Non-pigmented ciliary epithelial cell (primary cell): ENCODE measurements around the gene CLASRP.
"Not testable (repeated sequence)": the region's sequence is repeated elsewhere in the genome, so short reads cannot be mapped to it uniquely, and the experiment has no call there.

Source experiments
- DNase-seq: peaks from one replicate; pipeline ENCODE4 v3.0.0-alpha.2; 2010; ENCODE audit warnings: low read depth

The CLASRP gene, protein sequence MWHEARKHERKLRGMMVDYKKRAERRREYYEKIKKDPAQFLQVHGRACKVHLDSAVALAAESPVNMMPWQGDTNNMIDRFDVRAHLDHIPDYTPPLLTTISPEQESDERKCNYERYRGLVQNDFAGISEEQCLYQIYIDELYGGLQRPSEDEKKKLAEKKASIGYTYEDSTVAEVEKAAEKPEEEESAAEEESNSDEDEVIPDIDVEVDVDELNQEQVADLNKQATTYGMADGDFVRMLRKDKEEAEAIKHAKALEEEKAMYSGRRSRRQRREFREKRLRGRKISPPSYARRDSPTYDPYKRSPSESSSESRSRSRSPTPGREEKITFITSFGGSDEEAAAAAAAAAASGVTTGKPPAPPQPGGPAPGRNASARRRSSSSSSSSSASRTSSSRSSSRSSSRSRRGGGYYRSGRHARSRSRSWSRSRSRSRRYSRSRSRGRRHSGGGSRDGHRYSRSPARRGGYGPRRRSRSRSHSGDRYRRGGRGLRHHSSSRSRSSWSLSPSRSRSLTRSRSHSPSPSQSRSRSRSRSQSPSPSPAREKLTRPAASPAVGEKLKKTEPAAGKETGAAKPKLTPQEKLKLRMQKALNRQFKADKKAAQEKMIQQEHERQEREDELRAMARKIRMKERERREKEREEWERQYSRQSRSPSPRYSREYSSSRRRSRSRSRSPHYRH

DNA sequence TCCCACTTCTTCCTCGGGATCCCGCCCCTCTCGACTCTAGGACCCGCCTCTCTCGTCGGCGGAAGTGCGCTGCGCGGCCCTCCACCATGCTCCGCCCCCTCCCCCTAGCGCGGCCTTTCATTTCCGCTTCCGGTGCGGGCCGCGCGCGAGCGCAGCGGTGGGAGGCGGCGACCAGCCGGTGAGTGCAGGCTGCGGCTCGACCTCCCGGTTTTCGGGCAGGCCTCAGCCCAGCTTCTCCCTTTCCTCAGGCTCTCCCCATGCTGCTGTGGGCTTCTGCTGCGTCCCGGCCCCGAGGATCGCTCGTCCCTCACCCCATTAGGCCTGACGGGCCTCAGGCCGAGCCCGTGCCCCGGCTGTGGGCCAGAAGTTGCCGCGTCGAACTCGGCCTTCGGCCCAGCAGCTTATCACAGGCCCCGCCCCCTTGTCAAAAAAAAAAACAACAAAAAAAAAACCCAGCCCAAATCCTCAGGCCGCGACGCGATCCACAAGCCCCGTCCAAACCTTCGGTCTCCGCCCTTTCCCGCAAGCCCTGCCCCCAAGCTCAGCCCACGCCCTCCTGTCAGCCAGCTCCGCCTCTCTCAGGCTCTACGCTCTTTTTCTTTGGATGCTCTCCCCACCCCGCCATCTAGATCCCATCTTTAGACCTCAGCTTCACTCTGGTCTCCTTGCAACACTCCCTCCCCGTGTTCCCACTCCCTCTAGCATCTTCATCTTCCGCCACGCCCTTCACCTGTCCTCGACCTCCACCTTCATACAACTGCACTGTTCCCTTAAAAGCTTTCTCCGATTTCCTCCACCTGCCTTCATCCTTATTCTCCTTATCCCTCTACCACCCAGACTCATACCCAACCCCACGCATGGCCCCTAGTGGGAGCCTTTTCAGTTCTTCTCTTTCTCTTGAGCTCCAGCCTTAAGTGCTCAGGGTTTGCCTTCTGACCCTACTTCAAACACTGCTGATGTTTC is at the start of gene CLASRP:
Gene CLASRP, plus strand, starts transcription at position 115 of the 963 bp plus-strand sequence. CDS start 1,168 bp downstream, outside the sequence.
- DNase-seq = peak; percentile 55

DNA sequence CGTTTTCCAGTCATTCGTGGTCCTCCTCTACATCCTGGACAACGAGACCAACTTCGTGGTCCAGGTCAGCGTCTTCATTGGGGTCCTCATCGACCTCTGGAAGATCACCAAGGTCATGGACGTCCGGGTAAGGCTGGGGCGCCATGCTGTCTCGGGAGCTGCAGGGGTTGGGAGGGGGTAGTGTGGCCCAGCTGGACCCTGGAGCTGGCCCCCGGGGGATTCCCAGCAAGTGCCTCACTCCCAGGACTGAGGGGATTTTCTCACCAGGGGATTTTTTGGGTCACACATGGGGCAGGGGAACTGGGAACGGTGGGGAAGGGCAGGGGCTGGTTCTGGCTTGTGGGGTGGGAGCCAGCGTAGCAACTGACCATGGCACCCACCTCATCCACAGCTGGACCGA is 48.4 kb upstream of the CLASRP start:
- no peak for DNase-seq

DNA sequence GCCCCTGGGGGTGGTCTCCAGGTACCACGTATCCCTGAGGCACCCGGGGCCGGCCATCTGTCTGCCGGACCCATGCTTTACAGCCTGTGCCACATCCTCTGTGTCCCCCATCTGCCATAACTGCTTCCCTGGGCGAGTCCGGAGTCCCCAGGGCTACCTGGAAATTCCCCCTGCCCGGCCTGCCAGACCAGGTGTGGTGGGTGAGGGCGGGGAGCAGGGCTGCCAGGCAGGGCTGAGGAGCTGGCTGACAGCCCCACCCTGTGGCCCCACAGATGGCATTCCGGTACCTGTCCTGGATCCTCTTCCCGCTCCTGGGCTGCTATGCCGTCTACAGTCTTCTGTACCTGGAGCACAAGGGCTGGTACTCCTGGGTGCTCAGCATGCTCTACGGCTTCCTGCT is 47.9 kb upstream of the CLASRP start:
- no peak for DNase-seq

DNA sequence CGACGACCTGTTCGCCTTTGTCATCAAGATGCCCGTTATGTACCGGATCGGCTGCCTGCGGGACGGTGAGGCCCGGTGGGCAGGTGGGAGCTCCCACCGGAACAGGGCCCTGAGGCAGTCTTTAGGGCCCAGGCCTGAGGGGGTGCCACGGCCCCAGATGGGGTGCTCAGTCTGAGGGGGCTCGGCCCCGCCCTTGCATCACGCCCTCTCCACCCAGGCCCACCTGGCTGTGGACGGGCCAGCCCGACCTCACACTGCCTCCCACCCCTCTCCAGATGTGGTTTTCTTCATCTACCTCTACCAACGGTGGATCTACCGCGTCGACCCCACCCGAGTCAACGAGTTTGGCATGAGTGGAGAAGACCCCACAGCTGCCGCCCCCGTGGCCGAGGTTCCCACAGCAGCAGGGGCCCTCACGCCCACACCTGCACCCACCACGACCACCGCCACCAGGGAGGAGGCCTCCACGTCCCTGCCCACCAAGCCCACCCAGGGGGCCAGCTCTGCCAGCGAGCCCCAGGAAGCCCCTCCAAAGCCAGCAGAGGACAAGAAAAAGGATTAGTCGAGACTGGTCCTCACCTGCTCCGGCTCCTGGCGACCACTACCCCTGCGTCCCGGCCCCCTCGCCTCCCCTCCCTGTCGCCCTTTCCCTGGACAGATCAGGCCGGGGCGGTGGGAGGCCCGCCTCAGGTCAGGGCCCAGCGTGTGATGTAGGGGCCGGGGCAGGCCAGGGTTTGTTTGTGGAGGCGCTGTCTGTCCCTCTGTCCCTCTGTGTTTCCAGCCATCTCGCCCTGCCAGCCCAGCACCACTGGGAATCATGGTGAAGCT is 46.3 kb upstream of the CLASRP start:
- no peak for DNase-seq

DNA sequence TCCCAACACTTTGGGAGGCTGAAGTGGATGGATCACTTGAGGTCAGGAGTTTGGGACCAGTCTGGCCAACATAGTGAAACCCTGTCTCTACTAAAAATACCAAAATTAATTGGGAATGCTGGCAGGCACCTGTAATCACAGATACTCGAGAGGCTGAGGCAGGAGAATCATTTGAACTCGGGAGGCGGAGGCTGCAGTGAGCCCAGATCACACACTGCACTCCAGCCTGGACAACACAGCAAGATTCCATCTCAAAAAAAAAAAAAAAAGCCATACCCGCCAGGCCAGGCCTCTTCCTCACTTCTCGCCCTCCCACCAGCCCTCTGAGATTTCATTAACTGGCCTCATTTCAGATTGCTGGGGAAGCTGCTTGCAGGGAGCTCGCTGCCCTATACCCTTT is 45.3 kb upstream of the CLASRP start:
- no peak for DNase-seq

DNA sequence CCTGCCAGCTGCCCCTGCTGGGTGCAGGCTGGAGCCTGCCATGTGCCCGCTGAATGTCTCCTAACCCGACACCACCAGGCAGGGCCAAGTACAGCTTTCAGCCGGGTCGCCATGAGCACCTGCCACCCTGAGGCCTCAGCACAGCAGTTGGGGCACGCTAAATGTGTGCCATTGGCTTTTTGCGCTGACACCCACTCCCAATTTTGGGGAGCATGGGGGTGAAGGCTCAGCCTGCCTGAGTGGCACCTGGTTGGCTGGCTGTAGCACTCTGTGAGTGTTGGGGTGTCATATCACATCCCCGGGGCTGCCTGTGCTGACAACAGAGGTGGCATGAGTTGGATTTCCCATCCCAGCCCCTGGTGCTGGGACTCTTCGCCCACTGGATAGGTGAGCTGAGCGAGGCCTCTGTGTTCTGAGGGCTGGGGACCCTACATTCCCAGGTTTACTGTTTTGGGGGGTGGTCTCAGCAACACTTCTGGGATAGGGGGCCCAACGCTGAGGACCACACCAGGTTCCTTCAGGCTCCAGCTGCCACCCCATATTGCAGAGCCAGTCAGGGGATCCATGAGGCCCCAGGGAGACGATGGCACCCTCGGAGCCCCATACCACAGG is 44.8 kb upstream of the CLASRP start:
- DNase-seq = no peak

DNA sequence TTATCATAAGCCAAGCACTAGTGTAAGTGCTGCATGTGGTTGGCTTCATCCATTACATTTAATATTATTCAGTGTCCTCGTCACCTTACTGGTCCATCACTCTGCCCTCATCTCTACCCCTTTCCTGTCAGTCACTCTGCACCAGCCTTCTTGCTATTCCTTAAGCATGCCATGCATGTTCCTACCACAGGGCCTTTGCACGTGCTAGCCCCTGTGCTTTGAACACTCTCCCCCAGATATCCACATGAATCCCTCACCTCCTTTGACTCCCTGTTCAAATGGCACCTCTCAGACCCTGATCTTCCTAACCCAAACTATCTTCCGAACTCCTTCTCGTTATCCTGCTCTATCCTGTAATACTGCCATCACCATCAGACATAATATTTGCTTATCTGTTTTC is 40.8 kb upstream of the CLASRP start:
- DNase-seq = no peak

DNA sequence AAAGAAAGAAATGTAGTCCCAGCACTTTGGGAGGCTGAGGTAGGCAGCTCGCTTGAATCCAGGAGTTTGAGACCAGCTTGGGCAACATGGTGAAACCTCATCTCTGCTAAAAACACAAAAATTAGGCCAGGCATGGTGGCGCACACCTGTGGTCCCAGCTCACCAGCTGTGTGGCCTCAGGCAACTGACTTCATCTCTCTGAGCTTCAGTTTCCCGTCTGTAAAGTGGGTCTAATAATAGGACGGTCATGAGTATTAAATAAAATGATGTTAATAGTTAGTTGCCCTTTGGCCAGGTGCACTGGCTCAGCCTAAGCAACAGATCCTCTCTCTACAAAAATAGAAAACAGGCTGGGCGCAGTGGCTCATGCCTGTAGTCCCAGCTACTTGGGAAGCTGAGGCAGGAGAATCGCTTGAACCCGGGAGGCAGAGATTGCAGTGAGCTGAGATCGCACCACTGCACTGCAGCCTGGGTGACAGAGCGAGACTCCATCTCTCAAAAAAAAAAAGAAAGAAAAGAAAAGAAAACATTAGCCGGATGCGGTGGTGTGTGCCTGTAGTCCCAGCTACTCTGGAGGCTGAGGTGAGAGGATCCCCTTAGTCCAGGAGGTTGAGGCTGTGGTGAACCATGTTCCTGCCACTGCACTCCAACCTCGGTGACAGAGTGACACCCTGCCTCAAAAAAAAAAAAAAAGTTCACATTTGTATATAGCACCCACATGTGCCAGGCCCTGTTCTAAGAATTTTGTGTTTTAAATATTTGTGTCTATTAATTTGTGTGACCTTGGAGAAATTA is 39.5 kb upstream of the CLASRP start:
- DNase-seq = not testable (repeated sequence)

DNA sequence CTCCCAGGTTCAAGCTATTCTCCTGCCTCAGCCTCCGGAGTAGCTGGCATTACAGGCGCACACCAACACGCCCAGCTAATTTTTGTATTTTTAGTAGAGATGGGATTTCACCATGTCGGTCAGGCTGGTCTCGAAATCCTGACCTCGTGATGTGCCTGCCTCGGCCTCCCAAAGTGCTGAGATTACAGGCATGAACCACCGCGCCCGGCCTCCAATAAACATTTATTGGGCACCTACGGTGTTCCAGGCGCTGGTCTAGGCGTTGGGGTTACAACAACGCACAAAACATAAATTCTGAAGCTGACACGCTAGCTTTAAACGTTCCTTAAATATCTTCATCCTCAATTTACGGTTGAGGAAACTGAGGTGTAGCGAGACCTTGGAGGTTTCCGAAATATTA is 38.2 kb upstream of the CLASRP start:
- not testable (repeated sequence) for DNase-seq

DNA sequence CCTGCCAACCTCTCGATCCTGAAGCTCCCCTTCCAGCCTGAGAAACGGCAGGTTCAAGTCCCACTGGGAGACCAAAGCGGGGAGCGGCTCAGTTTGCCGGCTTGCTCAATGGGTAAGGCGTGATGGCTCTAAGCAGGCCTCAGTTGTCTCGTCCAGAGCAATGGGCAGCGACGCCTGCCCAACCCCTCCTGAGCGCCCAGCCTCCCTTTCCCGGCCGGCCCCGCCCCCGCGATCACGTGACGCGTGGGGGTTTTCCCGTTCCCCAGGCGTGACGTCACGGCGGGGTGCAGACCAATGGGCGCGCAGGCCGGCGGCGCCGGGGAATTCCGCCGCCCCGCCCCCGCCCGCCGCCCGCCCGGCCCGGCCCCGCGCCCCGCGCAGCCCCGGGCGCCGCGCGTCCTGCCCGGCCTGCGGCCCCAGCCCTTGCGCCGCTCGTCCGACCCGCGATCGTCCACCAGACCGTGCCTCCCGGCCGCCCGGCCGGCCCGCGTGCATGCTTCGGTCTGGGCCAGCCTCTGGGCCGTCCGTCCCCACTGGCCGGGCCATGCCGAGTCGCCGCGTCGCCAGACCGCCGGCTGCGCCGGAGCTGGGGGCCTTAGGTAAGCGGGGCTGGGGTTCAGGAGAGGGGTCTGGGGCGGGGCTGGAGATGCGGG is 37.6 kb upstream of the CLASRP start, which contains the start of gene RELB:
Gene RELB, plus strand, starts transcription at position 378 of the 653 bp plus-strand sequence. Its CDS starts 116 bp downstream, at position 494.
- peak; percentile 35 for DNase-seq

DNA sequence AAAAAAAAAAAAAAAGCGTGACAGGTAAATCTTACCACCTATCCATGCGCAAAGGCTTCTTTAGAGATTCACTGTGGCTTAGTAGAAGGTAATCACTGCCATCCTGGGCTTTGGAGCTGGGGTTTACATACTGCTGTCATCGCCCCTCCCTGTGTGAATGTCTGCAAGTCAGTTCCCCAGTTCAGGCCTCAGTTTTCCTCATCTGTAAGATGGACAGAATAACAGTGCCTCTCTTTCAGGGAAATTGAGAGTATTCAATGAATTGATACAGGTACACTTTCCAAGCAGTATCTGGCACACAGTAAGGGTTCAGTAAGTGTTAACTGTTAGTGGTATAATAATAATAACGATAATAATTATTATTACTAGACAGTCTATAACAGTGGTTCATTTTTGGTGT is 35.4 kb upstream of the CLASRP start:
- DNase-seq = no peak

DNA sequence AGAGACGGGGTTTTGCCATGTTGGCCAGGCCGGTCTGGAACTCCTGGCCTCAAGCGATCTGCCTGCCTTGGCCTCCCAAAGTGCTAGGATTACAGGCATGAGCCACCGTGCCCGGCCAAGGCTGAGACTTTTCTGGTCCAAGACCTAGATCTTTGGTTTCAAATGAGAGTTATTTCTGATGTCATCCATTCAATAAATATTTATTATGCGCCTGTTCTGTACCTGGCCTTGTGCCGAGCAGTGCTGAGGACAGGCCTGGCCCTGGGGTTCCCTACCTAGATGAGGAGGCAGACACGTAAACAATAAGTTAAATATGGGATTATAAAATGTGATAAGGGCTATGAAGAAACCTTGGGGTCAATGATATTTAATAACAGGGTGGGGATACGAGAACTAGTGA is 33.1 kb upstream of the CLASRP start:
- DNase-seq = no peak

DNA sequence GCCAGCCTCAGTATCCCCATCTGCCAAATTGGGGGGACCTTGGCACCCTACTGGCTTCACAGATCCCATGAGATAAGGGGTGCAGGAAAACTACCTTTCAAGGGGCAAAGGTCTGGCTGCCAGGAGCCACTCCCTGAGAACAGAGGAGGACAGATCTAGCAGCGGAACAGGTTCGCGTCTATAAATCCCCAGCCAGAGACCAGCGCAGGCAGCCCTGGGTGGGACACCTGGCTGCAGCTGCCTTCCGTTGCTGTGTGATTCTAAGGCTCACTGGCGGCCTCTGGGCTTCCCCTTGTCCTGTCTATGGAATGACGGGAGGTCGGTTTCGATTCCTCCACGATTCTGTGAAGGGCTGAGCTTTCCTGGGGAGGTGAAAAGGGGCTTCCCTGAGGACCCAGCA is 30.3 kb upstream of the CLASRP start:
- no peak for DNase-seq

DNA sequence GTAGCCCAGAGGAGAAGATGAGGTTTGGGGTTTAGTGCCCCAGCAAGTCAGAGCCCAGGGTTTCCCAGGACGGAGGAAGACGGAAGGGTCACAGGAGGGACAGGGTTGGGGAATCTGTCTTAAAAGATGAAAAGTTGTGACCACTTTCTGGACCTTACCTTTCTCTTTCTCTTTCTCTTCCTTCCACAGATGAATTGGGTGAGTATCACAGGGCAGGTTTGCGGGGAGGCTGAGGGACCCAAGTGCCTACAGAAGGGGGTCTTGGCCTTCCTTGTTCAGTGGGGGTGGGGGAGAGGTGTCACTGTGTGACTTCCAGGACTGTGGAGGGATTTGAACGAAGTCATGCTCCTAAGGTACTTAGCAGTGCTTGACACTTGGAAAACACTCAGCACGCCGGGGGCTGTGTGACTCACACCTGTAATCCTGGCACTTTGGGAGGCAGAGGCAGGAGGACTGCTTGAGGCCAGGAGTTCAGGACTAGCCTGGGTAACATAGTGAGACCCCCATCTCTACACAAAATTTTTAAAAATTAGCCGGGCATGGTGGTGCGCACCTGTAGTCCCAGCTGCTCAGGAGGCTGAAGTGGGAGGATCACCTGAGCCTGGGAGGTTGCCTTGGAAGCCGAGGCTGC is 29.1 kb upstream of the CLASRP start:
- DNase-seq = no peak

DNA sequence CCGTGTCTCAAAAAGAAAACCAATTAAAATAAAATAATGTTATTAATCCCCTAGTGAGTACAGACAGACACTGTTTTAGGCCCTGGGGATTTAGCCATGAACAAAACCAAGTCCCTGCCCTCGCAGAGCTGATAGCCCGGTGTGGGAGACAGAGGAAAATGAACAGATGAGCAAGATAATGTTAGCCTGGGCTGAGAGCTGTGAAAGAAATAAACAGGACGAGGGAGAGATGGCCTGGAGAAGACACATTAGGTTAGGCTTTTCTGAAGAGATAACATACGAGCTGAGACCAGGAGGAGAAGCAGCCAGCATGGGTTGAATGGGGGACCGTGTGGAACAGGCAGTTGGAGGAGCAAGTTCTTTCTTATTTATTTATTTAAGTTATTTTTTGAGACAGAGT is 28.5 kb upstream of the CLASRP start:
- no peak for DNase-seq

DNA sequence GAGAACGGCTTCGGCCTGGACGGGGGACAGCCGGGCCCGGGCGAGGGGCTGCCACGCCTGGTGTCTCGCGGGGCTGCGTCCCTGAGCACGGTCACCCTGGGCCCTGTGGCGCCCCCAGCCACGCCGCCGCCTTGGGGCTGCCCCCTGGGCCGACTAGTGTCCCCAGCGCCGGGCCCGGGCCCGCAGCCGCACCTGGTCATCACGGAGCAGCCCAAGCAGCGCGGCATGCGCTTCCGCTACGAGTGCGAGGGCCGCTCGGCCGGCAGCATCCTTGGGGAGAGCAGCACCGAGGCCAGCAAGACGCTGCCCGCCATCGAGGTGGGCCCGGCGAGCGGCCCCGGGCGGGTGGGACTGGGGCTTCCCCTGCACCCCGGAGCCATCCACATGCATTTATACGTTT is 26.9 kb upstream of the CLASRP start:
- no peak for DNase-seq

DNA sequence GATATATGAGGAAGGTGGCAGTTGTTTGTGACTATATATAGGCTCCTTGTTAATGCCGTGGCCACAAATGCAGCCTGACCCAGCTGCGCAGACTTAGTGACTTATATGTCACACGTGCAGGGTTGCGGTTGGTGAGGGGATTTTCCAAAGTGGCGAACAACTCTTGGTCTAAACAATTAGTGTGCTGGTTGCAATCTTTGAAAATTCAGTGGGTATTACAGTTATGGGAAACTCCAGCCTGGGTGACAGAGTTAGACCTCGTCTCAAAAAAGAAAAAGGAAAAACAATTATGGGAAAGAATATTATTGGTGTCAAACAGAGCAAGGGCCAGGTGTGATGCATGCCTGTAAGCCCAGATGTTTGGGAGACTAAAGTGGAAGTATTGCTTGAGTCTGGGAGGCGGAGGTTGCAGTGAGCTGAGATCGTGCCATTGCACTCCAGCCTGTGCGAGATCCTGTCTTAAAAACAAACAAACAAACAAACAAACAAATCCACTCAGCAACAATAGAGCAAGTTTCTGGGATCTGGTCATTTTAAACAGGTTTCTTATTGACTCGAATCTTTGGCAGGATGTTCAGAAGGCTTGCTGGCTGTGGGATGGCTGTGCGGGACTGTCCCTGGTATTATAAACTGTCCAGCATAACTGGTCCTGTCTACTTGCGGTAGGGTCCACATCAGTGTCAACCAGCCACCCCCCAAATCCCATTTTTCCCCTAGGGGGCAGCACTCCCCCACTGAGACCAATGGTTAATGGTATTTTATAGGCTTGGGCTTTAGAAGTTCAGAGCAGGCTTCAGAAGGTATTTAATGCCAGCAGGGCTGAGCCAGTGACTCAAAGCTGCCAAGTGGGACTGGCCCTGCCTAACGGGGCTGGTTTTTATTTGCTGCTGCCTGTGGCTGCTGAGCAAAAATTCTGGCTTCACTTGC is 22.2 kb upstream of the CLASRP start:
- DNase-seq = no peak

DNA sequence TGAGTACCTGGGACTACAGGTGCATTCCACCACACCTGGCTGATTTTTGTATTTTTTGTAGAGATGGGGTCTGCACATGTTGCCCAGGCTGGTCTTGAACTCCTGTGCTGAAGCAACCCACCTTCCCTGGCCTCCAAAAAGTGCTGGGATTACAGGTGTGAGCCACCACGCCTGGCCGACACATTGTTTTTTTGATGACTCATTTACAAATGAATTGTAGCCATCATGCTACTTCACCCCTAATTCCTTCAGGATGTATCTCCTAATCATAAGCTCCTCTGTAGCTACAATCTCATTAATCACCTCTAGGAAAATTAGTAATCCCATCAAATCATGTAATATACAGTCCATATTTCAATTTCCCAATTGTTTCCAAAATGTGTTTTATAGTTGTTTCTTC is 19.7 kb upstream of the CLASRP start:
- DNase-seq = no peak
